Epithelial cell of proximal tubule (primary cell): ENCODE data around the gene ATXN7L3. TPM values are rescaled to one million over a fixed set of nuclear protein-coding genes. Genes with fewer than 3 reads are reported as not detected.
"Not testable (repeated sequence)": the region's sequence is repeated elsewhere in the genome, so short reads cannot be mapped to it uniquely, and the experiment has no call there.

Experiments
- DNase-seq: peaks from one replicate; pipeline ENCODE4 v3.0.0-alpha.2; 2011; ENCODE audit warnings: low read depth
- H3K4me3 ChIP-seq: 2 replicates; pipeline ENCODE4 v1.5.1; 2011; ENCODE audit warnings: low read depth, mild to moderate bottlenecking, low read length
- total RNA-seq: library from RNA; depleted of rRNA; stranded (reverse); fragments of >200 nt; gene quantifications from 2 replicates; pipeline ENCODE4 v1.2.3, GENCODE V29; 2015
- TF ChIP-seq, protein P1 (sequence below): conservative IDR thresholded peaks from 2 replicates; pipeline ENCODE4 v1.5.1; 2012; ENCODE audit warnings: low read depth, mild to moderate bottlenecking, low read length

The ATXN7L3 gene, protein sequence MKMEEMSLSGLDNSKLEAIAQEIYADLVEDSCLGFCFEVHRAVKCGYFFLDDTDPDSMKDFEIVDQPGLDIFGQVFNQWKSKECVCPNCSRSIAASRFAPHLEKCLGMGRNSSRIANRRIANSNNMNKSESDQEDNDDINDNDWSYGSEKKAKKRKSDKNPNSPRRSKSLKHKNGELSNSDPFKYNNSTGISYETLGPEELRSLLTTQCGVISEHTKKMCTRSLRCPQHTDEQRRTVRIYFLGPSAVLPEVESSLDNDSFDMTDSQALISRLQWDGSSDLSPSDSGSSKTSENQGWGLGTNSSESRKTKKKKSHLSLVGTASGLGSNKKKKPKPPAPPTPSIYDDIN
- 40.2 and 61.4 TPM in 2 replicates for total RNA-seq

GRCh38 chr17:44199553-44200477 is at the start of gene ATXN7L3:
TSS of gene ATXN7L3 (minus strand) at chr17:44199884. CDS start at chr17:44198070, 1,814 bp downstream.
- H3K4me3 ChIP-seq, result peak within 1 kb of the TSS; percentile 74

GRCh38 chr17:44247876-44248736 is 48.4 kb upstream of the ATXN7L3 start:
- TF ChIP-seq, protein P1, sequence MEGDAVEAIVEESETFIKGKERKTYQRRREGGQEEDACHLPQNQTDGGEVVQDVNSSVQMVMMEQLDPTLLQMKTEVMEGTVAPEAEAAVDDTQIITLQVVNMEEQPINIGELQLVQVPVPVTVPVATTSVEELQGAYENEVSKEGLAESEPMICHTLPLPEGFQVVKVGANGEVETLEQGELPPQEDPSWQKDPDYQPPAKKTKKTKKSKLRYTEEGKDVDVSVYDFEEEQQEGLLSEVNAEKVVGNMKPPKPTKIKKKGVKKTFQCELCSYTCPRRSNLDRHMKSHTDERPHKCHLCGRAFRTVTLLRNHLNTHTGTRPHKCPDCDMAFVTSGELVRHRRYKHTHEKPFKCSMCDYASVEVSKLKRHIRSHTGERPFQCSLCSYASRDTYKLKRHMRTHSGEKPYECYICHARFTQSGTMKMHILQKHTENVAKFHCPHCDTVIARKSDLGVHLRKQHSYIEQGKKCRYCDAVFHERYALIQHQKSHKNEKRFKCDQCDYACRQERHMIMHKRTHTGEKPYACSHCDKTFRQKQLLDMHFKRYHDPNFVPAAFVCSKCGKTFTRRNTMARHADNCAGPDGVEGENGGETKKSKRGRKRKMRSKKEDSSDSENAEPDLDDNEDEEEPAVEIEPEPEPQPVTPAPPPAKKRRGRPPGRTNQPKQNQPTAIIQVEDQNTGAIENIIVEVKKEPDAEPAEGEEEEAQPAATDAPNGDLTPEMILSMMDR, result no peak
- no peak for DNase-seq
- H3K4me3 ChIP-seq, result no peak overlapping the region

More at GRCh38 chr17:44199553-44200477, at the start of gene ATXN7L3:
- TF ChIP-seq, protein P1, result no peak
- no peak for DNase-seq

DNA sequence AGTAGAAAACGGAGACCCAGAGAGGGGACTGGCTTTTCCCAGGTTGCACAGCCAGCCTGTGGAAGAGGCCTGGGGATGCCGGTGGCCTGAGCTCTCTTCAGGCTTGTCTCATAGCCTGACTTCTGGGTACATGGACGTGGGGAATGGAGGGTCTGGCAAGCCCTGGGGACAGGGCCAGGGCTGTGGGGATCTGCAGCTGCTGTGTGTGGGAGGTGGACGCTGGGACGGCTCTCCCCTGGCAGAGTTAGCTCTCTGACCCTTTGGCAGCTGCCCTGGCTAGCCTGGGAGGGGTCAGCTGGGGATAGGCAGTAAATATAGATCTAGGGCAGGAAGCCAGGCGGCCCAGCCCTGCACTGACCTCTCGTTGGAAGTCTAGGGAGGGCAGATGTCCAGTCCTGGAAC is 47.8 kb upstream of the ATXN7L3 start:
- no peak overlapping the region for H3K4me3 ChIP-seq
- DNase-seq, result no peak
- TF ChIP-seq, protein P1, result no peak

DNA sequence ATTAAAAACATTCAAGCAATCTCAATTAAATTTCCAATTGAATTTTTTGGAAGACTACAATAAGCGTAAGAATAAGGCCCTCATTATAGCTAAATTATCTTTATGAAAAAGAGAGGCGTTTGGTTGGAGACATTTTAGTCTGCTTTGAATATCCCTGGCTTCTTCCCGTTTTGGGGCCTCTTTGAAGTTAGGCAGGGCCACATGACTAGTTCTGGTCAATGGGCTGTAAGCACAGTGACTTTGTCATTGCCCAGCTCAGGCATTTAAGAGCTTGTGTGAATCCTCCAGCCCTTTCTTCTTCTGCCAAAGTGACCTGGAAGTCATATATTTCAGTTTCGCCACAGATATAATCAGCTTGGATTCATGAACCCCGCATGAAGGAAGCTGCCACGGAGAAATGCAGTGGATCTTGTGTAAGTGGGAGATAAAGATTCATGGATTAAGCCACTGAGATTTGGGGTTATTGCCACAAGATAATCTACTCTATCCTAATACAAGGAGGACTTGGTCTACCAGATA is 41.5 kb upstream of the ATXN7L3 start:
- H3K4me3 ChIP-seq, result no peak overlapping the region
- DNase-seq, result no peak
- TF ChIP-seq, protein P1, result no peak

- DNase-seq, H3K4me3 ChIP-seq: not testable (repeated sequence)
Measured at GRCh38 chr17:44237886-44238285, 38.2 kb upstream of the ATXN7L3 start.

- no peak for DNase-seq
- TF ChIP-seq, protein P1, result no peak
- H3K4me3 ChIP-seq, result no peak overlapping the region
Measured at GRCh38 chr17:44236444-44236991, 36.8 kb upstream of the ATXN7L3 start.
